ENCODE measurements around the gene VASH1.

The VASH1 gene

GRCh38 chr14:76832503-76832988 is 71.3 kb downstream of the VASH1 start:
- no peak for DNase-seq (ENCODE audit: low read depth)

Measured in GM04503 (cell line).